ENCODE results near the gene SCO2.
"Not testable (repeated sequence)": the region's sequence is repeated elsewhere in the genome, so short reads cannot be mapped to it uniquely, and the experiment has no call there.

SCO2 gene

DNA sequence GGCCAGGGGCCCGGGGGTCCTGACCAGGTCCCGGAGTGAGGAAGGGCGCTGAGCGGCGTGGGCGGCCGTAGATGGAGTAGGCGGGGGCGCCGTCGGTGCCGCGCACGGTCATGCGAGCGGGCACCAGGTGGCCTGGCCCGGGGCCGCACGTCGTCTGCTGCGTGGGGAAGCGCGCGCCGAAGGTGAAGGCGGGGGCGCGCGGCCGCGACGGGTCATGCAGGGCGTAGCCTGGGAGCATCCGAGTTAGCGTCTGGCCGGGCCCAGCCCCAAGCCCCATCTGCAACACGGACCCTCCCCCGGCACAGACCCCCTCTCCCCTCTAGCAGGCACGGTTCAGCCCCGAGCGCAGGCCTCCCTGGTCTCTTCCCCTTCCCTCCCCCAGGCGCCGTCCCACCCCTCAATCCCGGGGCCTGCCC lies 6.2 kb upstream of the SCO2 start:
- DNase-seq: peak; percentile 75 to 81

DNA sequence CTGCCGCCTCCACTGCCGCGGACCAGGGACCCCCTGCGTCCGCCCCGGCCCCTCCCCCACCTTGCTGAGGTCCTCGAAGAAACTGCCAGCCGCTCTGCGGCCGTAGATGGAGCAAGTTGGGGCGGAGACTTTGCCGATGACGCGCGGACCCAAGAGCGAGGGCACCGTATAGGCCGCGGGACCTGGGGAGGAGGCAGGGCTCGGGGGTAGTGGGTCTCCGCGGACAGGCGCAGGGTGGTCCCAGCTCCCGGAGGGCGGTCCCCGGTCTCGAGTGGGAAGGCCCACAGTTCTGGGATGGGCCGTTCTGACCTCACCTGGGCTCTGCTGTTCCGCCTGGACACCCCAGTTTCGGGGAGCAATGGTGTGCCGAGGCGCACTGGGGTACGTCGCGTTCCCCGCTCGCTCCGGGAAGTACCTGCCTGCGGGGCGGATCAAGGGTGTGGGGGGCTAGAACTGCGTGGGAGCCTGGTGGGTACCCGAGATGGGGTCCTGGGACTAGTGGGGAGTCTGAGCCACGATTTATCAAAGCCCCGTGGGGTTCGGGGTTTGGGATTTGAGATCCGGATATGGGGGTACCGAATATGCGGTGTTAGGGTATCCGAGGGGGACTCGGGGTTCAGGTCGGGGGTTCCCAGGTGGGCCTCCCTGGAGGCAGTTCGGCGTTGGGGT lies 5.6 kb upstream of the SCO2 start:
- peak; percentile 86 to 91 for DNase-seq

DNA sequence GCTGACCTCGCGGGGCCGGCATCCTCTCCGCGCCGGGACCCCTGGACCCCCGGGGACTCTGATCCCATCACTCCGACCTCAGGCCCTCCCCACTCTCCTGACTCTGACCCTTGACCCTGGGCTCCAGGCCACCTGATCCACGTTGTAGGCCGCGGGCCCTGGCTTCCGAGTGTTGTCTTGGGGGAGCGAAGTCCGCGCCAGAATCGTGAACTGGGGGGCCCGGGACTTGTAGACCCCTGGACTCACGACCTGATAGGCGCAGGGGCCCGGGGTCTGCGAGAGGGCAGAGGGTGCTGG lies 5.1 kb upstream of the SCO2 start:
- no peak for DNase-seq

DNA sequence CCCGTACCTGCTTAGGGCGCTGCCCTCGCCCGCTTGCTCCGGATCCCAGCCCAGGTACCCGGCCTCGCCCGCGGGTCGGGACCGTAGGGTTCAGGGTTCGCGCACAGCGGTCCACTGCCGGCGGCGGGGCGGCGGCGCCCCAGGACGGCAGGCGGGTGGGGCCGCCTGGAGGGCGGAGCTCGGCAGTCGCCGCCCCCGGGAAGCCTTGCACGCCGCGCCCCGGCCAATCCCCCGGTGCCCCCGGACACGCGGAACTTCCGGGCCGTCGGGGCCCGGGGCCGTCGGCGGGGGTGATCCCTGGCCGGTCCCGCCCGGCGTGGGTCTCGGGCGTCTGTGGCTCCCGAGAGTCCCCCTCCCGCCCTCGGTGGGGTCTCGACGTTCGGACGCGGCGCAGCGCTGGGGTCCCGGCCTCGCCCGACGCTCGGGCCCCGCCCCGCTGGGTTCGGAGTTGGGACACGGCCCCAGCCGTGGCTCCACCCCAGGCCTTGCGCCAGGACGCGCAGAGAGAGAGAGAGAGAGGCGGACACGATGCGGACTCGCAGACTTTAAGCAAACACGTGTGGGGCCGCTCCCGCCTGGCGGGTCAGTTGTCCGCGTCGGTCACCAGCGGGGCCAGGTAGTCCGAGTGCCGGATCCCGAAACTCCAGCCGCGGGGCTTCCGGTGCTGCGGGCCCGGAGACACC lies 4.6 kb upstream of the SCO2 start, which contains the start of gene TYMP:
TYMP (minus strand) TSS at position 116 of the 683 bp plus-strand sequence. CDS start 303 bp downstream, outside the sequence.
- peak; percentile 77 to 79 for DNase-seq

DNA sequence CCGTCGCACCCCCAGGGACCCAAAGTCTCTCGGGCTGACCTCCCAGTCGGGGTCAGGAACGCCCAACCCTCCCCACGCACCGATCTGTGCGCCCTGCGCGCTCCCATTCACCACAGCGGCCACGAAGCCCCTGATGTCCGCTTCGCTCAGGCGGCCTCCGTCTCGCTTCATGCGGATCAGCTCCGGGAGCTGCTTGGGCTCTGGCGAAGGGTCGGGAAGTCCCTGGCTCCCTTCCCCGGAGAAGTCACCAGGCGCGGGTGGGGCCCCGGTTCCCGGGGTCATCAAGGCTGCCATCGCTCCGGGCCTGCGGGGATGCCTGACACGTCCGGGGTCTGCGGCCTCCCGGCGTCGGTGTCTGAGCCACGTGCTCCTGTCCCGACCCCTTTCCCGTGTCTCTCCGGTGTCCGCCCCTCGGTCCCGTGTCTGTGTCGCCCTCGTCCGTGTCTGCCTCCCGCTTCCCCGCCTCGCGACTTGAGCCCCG lies 4.1 kb upstream of the SCO2 start:
- DNase-seq: no peak

DNA sequence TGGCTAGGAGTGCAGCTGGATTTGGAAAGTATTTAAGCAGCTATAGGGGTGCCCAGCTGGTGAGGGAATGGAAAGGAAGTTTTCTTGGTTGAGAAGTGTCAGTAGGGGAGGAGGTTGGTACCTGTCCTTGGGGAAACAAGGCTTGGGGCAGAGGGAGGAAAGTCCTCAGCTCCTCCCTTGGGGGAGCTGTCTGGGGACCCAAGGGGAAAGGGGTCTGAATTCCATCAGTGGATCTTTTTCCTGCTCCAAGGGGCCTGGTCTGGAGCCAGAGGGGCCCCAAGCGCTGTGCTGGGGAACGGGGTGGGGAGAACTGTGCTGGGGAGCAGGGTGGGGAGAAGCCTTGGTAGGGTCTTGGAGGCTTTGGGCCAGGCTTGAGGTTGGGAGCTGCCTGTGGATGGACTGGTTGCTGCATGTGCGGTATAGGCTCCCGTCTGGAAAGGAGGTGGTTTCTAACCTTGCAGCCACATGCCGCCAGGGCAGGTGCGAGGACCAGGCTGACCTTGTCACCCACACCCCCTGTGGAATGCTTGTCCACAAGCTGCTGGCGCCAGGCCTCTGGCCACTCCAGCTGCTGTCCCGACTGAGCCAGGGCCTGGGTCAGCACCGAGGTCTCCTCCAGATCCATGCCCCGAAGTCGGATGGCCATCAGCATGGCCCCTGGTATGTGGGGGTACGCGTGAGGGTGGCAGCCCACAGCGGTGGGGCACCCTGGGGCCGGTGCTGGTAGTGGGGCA lies 3.5 kb upstream of the SCO2 start:
- no peak for DNase-seq

DNA sequence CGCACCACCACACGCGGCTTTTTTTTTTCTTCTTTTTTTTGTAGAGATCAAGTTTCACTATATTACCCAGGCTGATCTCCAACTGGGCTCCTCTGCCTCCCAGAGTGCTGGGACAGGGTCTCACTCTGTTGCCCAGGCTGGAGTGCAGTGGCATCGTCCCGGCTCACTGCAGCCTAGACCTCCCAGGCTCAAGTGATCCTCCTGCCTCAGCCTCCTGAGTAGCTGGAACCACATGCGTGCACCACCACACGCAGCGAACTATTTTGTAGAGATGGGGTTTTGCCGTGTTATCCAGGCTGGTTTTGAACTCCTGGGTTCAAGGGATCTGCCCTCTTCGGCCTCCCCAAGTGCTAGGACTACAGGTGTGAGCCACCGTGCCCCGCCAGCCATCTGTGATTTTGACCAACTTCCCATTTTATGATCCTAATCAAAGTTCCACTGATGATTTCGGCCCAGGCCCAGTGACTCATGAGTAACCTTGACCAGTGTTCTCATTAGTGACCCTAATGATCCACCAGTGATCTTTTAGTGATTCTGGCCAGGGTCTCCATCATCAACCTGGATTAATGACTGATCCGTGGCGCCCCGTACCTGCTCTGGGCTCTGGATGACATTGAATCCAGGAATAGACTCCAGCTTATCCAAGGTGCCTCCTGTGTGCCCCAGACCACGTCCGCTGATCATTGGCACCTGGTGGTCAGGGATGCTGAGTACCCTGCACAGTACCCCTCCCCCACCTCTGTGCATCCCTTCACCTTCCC lies 2.7 kb upstream of the SCO2 start:
- DNase-seq: no peak

DNA sequence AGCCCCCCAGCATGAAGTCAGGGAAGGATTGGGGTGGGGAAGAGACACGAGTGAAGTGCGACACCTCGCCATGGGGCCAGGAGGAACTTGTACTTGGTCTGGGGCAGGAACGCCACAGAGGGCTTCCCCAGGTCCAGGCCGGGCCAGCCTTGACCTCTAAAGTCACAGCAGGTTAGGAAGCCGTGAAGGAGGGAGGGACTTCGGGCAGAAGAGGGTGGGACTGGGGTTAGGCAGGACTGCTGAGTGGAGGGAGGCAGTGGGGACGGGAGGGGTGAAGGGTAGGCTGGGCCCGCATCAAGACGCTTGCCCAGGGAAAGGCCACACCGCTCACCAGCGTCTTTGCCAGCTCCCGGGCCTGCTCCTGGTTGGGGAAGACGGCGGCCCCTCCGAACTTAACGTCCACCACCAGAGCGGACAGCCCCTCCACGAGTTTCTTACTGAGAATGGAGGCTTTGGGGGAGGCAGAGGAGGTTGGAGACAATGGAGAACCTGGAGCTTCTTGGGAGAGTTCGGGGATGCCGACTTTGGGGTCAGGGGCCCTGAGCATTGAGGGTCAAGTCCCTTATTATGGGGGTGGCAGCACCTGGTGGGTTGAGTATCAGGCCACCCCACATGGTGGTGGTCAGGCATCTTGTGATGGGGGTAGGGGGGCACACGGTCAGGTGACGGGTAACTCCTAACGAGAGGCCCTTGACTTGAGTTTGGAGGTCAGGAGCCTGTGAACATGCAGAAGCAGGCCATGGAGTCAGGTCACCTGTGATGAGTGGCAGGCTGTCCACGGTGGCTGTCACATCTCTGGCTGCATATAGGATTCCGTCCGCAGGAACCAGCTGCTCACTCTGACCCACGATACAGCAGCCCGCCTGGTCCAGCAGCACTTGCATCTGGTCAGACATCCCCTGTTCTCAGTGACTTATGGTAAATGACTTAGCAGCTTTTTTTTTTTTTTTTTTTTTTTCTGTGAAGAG lies 1.7 kb upstream of the SCO2 start:
- DNase-seq: peak; percentile 68 to 78

DNA sequence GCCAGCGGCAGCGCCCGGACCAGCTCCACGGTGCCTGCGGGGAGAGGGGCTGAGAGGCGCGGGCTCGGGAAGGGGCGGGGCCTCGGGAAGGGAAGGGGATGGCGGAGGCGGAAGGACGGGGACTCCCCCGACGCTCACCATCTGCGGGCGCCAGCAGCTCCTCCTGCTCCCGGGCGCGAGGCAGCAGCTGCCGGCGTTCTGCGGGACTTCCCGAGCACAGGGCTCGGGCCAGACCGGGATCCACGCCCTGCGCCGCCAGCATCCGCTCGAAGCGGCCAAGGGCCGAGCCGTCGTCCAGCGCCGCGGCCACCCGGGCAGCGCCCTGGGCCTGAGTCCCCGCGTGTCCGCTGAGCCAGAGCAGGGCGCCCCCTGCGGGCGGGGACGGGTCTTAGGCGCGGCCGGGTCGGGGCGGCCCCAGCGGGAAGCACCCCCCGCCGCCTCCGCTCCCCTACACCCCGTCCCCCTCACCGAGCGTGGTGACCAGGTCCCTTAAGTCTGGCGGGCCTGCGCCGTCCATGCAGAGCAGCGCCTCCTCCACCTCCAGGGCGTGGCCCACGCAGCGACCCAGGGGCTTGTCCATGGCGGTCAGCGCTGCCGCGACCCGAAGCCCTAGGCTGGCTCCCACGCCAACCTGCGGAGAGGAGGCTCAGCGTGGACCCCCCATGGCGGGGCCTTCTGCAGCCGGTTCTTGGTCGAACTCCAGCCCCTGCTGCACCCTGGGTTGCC lies 873 bp upstream of the SCO2 start:
- peak; percentile 90 to 93 for DNase-seq

DNA sequence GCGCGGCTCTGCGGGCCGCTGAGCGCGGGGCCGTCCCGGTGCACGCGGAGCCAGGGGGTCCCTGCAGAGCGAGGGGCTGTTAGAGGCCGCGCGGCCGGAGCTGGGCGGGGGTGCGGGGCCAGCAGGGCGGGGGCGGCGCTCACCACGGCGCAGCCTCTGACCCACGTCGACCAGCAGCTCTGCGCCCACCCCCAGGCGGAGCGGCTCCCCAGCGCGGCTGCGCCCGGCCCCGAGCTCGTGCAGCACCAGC lies 385 bp upstream of the SCO2 start:
- DNase-seq: no peak

DNA sequence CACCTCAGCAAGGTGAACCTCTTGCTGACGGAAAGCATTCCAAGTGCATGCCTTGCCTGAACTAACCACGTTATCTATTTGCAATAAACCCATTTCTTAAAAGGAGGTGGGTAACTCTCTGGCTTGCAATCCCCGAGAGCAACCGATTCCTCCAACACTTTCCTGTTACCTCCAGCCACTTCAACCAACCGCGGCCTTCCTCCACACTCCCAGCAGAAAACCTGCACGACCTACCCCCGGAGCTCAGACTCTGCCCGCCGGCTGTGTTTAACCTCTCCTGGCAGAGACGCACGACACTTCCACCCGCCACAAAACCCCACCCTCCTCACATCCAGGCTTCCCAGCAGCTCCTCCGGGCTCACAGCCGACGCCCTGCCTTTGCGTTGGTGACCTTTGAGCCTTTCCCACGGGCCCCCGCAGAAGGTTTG lies 708 bp downstream of the SCO2 start:
- DNase-seq: no peak

DNA sequence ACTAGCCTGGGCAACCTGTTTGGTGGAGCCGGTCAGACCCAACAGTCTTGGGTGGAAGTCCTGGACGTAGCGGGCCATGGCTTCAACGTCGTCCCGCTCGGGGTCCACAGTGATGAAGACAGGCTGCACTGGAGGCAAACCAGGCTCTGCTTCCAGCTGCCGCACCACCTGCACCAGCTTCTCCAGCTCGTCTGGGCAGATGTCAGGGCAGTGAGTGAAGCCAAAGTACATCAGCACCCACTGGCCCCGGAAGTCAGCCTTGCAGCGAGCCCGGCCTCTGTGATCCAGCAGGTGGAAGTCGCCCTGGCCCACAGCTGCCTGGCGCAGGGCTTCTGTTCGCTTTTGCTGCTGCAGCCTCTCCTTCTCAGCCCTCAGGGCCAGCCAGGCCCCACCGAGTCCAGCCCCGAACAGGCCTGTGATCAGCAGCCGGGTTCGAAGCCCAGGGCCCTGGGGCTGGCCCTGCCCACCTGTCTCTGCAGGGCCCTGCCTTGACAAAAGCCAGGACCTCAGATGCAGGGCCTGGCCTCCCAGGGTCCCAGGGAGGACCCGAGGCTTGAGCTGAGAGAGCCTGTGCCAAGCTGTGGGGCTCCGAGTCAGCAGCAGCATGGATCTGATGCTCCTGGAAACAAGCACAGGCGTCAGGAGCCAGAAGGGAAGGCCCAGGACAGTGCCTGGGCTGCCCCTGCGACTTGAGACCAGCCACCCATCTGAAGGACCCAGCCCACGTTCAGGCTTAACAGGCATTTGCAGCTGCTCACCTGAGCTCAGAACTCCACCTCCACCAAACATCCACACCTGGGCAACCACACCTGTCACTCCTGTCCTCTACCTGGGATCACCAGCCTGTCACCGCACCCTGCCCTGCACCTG lies 1.4 kb downstream of the SCO2 start:
- DNase-seq: no peak

DNA sequence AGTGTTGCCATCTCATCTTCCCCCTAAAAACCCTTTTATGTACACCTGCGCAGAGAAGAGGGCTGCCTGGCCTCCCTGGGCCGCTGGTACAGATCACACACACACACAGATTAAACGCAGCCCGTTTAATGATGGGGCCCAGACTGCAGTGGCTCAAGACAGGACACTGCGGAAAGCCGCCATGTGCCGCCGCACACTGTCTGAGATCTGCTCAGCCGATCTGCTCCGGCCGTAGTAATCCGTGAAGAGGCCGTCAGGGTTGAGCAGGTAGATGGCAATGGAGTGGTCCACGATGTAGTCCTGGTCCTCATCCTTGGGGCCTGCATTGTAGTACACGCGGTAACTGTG lies 2.0 kb downstream of the SCO2 start:
- DNase-seq: no peak

DNA sequence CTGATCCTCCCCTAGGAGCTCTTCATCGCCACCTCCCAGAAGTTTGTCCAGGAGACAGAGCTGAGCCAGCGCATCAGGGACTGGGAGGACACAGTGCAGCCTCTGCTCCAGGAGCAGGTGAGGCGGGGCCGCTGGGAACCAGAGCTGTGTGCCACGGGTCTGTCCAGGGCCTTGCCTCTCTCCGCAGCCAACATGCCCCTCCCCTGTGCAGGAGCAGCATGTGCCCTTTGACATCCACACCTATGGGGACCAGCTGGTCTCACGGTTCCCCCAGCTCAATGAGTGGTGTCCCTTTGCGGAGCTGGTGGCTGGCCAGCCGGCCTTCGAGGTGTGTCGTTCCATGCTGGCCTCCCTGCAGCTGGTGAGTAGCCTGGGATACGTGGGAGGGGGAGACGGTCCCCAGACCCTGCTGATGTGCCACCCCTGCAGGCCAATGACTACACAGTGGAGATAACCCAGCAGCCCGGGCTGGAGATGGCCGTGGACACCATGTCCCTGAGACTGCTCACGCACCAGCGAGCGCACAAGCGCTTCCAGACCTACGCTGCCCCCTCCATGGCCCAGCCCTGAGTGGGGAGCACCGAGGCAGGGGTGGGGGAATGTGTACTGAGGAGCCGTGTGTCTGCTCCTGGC lies 2.5 kb downstream of the SCO2 start:
- no peak for DNase-seq

DNA sequence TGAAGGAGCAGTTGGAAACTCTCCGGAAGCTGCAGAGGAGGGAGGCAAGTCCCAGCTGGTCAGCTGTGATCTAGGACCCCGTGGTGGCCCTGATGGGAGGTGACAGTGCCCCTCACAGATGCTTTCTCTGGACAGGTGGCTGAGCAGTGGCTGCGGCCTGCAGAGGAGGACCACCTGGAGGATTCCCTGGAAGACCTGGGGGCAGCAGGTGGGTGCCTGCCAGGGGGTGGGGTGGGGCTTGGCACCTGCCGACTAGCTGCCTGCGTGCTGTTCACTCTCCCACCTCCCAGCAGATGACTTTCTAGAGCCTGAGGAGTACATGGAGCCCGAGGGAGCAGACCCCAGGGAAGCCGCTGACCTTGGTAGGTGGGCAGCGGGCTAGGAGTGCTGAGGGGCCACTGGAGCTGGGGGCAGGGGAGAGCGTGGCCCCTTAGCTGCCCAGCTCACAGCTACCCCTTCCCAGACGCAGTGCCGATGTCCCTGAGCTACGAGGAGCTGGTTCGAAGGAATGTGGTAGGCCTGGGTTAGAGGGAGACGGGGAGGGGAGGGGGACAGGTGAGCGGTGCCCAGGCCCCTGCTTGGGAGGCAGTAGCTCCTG lies 3.1 kb downstream of the SCO2 start:
- DNase-seq: no peak

DNA sequence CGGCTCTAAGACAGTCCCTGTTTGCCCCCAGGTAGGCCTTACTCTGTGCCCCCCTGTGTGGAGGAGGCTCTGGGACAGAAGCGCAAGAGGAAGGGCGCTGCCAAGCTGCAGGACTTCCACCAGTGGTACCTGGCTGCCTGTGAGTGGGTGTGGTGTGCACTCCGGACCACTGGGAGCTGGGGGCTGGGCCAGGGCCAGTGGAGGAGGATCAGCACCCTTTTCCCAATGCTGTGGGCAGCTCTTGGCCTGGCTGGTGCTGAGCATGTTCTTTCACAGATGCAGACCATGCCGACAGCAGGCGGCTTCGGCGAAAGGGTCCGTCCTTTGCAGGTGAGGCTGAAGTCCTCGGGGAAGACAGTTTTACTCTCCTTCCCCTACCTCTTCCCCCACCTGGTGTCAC lies 3.7 kb downstream of the SCO2 start:
- no peak for DNase-seq

DNA sequence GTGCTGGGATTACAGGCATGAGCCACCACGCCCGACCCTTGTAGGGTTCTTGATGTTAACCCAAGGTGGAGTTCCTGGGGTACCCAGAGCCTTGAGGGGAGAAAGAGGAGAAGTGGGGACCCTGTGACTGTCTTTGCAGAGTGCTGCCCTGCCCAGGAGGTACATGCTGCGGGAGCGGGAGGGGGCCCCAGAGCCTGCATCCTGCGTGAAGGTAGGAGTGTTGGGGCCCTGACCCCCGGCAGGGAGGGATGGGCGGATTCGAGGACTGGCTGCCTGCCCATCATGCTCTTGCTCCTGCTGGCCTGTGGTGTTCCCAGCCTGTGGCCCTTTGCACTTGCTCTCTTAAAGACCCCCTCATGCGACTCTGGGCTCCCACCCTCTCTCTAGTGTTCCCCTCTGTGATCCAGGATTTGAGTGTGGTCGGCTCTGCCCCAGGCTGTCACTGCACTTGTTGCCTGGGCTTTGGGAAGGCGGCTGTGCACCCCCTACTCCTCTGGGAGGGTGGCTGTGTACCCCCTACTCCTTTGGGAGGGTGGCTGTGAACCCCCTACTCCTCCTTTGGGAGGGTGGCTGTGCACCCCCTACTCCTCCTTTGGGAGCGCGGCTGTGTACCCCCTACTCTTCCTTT lies 4.5 kb downstream of the SCO2 start:
- no peak for DNase-seq

DNA sequence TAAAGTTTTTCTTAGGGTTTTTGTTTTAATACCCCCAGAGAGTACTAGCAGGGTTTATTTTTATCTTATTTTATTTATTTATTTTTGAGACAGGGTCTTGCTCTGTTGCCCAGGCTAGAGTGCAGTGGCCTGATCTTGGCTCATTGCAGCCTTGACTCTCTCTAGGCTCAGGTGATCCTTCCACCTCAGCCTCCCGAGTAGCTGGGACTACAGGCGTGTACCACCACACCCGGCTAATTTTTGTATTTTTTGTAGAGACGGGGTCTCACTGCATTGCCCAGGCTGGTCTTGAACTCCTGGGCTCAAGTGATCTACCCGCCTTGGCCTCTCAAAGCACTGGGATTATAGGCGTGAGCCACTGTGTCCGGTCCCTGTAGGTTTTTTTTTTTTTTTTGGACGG lies 5.2 kb downstream of the SCO2 start:
- DNase-seq: not testable (repeated sequence)

DNA sequence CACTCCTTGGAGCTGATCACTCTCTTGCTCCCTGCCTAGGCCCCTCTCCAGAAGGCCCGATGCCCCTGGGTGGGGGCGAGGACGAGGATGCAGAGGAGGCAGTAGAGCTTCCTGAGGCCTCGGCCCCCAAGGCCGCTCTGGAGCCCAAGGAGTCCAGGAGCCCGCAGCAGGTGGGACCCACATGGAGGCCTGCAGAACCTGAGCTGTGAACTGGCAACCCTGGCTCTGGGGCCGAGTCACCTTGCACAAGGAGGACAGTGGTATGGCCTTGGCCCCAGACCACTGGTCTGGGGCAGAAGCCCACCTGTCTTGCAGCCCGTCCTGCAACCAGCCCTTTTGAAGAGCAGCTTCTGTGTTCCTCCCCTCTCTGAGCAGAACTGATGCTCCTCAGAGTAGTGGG lies 6.2 kb downstream of the SCO2 start:
- DNase-seq: no peak

All from activated CD4-positive, alpha-beta T cell treated with anti-CD3 and anti-CD28 coated beads, Interleukin-2, amount 50 U/mL, for 48 hours (primary cell).